ENCODE measurements around the gene CPT2. TPM values are rescaled to one million over a fixed set of nuclear protein-coding genes. Genes with fewer than 3 reads are reported as not detected.

The CPT2 gene
- total and polyA plus RNA-seq, 2 of the 13 experiments (the other 11 are each of a cell fraction or from before 2014, with no cell fraction given): 12.6 to 14.6 TPM

DNA sequence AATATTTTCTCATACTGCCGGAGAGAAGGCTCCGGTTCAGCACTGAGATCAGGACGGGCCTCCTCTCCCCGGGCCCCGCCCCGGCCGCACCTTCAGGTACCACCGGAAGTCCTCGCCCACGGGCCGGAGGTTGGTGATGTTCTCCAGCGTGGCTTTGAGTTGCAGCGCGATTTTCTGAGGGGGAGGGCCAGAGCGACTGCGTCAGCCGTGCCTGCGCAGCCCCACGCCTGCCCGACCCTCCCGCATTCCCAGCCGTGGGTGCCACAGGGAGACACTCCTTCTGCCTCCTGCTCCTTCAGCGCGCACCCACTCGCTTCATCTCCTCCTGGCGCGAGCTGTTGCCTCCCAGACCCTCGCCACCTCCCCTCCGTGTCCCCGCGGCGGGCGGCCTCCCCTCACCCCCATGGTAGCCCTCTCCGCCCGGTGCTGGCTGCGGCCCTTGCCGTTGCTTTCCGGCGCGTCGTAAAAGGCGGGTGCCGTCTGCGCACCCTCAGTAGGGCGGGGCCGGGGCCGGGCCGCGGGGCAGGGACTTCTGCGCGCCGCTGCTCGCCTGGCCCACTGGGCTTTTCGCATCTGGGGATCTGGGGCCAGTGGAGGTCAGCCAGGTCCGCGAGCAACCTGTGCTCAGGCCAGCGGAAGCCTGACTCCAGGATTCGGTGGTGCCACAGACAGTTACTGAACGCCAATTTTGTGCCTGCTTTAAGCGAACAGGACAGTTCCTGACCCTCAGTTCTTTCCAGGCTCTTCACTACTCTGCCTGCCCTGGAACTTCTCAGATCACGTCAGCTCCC, 23.7 kb downstream of the CPT2 start, which contains the start of gene CZIB (continued):
- peak; percentile 95 for TF ChIP-seq GABPB1 (CRISPR knock-in tag; IDR thresholded peaks at IDR 0.05)
- TF ChIP-seq MAZ (IDR thresholded peaks at IDR 0.05; ENCODE audit: borderline replicate concordance, low read depth, low read length): no peak; the same call in 1 of the 2 replicates
- peak; percentile 98 for TF ChIP-seq MAZ (CRISPR knock-in tag; IDR thresholded peaks at IDR 0.05; ENCODE audit: low read depth)
- TF ChIP-seq RORA (CRISPR knock-in tag; IDR thresholded peaks at IDR 0.05): no peak
- TF ChIP-seq HMG20A (CRISPR knock-in tag; IDR thresholded peaks at IDR 0.05; ENCODE audit: borderline replicate concordance): no peak
- TF ChIP-seq ZNF549 (CRISPR knock-in tag; IDR thresholded peaks at IDR 0.05): no peak
- TF ChIP-seq, protein P1, sequence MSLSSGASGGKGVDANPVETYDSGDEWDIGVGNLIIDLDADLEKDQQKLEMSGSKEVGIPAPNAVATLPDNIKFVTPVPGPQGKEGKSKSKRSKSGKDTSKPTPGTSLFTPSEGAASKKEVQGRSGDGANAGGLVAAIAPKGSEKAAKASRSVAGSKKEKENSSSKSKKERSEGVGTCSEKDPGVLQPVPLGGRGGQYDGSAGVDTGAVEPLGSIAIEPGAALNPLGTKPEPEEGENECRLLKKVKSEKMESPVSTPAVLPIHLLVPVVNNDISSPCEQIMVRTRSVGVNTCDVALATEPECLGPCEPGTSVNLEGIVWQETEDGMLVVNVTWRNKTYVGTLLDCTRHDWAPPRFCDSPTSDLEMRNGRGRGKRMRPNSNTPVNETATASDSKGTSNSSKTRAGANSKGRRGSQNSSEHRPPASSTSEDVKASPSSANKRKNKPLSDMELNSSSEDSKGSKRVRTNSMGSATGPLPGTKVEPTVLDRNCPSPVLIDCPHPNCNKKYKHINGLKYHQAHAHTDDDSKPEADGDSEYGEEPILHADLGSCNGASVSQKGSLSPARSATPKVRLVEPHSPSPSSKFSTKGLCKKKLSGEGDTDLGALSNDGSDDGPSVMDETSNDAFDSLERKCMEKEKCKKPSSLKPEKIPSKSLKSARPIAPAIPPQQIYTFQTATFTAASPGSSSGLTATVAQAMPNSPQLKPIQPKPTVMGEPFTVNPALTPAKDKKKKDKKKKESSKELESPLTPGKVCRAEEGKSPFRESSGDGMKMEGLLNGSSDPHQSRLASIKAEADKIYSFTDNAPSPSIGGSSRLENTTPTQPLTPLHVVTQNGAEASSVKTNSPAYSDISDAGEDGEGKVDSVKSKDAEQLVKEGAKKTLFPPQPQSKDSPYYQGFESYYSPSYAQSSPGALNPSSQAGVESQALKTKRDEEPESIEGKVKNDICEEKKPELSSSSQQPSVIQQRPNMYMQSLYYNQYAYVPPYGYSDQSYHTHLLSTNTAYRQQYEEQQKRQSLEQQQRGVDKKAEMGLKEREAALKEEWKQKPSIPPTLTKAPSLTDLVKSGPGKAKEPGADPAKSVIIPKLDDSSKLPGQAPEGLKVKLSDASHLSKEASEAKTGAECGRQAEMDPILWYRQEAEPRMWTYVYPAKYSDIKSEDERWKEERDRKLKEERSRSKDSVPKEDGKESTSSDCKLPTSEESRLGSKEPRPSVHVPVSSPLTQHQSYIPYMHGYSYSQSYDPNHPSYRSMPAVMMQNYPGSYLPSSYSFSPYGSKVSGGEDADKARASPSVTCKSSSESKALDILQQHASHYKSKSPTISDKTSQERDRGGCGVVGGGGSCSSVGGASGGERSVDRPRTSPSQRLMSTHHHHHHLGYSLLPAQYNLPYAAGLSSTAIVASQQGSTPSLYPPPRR (CRISPR knock-in tag; IDR thresholded peaks at IDR 0.05; ENCODE audit: borderline replicate concordance): peak; percentile 78; the same call in 1 of the 2 replicates
- TF ChIP-seq ZNF570 (CRISPR knock-in tag; IDR thresholded peaks at IDR 0.05; ENCODE audit: borderline replicate concordance): no peak
- TF ChIP-seq, protein P2, sequence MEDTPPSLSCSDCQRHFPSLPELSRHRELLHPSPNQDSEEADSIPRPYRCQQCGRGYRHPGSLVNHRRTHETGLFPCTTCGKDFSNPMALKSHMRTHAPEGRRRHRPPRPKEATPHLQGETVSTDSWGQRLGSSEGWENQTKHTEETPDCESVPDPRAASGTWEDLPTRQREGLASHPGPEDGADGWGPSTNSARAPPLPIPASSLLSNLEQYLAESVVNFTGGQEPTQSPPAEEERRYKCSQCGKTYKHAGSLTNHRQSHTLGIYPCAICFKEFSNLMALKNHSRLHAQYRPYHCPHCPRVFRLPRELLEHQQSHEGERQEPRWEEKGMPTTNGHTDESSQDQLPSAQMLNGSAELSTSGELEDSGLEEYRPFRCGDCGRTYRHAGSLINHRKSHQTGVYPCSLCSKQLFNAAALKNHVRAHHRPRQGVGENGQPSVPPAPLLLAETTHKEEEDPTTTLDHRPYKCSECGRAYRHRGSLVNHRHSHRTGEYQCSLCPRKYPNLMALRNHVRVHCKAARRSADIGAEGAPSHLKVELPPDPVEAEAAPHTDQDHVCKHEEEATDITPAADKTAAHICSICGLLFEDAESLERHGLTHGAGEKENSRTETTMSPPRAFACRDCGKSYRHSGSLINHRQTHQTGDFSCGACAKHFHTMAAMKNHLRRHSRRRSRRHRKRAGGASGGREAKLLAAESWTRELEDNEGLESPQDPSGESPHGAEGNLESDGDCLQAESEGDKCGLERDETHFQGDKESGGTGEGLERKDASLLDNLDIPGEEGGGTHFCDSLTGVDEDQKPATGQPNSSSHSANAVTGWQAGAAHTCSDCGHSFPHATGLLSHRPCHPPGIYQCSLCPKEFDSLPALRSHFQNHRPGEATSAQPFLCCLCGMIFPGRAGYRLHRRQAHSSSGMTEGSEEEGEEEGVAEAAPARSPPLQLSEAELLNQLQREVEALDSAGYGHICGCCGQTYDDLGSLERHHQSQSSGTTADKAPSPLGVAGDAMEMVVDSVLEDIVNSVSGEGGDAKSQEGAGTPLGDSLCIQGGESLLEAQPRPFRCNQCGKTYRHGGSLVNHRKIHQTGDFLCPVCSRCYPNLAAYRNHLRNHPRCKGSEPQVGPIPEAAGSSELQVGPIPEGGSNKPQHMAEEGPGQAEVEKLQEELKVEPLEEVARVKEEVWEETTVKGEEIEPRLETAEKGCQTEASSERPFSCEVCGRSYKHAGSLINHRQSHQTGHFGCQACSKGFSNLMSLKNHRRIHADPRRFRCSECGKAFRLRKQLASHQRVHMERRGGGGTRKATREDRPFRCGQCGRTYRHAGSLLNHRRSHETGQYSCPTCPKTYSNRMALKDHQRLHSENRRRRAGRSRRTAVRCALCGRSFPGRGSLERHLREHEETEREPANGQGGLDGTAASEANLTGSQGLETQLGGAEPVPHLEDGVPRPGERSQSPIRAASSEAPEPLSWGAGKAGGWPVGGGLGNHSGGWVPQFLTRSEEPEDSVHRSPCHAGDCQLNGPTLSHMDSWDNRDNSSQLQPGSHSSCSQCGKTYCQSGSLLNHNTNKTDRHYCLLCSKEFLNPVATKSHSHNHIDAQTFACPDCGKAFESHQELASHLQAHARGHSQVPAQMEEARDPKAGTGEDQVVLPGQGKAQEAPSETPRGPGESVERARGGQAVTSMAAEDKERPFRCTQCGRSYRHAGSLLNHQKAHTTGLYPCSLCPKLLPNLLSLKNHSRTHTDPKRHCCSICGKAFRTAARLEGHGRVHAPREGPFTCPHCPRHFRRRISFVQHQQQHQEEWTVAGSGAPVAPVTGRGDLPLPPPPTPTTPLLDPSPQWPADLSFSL (CRISPR knock-in tag; IDR thresholded peaks at IDR 0.05): no peak
- TF ChIP-seq, protein P3, sequence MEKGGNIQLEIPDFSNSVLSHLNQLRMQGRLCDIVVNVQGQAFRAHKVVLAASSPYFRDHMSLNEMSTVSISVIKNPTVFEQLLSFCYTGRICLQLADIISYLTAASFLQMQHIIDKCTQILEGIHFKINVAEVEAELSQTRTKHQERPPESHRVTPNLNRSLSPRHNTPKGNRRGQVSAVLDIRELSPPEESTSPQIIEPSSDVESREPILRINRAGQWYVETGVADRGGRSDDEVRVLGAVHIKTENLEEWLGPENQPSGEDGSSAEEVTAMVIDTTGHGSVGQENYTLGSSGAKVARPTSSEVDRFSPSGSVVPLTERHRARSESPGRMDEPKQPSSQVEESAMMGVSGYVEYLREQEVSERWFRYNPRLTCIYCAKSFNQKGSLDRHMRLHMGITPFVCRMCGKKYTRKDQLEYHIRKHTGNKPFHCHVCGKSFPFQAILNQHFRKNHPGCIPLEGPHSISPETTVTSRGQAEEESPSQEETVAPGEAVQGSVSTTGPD (CRISPR knock-in tag; IDR thresholded peaks at IDR 0.05): 0 out of 2 replicates have a peak, but pooled peaks have one; percentile 0
- no peak for TF ChIP-seq ZSCAN20 (CRISPR knock-in tag; IDR thresholded peaks at IDR 0.05; ENCODE audit: borderline replicate concordance)
- peak; percentile 97 for TF ChIP-seq ZNF546 (CRISPR knock-in tag; conservative IDR thresholded peaks at IDR 0.05)
- TF ChIP-seq ATF7-NPFF (CRISPR knock-in tag; IDR thresholded peaks at IDR 0.05; ENCODE audit: low read depth): peak; percentile 85
- peak; percentile 98 for TF ChIP-seq ZNF501 (CRISPR knock-in tag; IDR thresholded peaks at IDR 0.05)
